ENCODE measurements around the gene OSBPL2.

OSBPL2 gene

GRCh38 chr20:62315773-62316172, 77.5 kb downstream of the OSBPL2 start:
- DNase-seq = no peak

DNA sequence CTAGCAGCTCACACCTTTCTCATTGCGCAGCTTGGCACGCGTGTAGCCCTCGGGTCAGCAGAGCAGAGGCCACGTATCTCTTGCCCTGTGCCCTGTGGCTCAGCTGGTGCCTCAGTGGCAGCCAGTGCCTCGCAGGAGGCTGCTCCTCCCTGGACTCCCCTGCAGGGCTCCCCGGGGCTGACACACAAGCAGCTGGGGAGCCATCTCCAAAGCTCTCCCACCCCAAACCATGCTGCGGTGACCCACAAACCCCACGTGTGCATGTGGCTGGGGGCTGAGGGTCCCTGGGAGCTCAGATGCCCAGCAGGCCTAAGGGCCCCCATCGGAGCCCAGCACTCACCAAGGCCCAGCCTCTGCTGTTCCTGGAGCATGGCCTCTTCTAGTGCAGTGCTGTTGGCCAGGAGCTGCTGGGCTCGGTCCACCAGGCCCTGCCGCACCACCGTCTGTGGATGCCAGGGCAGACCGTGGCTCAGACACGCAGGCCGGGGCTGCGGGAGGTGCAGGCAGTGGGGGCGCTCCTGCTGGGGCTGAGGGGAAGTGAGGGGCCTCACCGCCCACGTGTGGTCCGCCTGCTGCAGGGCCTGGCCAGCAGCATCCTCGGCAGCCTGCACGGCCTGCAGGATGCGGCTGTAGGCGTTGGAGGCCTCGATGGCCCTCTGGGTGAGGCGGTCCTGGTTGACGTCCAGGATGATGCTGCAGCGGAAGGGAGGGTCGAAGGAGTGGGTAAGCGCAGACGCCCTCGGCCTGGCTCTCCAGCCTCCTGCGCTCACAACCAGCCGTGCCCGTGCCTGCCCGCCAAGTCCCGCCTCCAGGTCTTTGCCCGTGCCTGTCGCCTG, 78.2 kb downstream of the OSBPL2 start:
- DNase-seq = no peak

GRCh38 chr20:62317167-62317655, 78.9 kb downstream of the OSBPL2 start:
- DNase-seq = no peak

GRCh38 chr20:62318400-62319345, 80.4 kb downstream of the OSBPL2 start:
- DNase-seq = no peak

- DNase-seq = no peak
These were observed 81.1 kb downstream of the OSBPL2 start for GRCh38 chr20:62319346-62319909.

- DNase-seq = no peak
These were observed 82.4 kb downstream of the OSBPL2 start for GRCh38 chr20:62320581-62321354.

GRCh38 chr20:62321521-62321948, 83.2 kb downstream of the OSBPL2 start:
- no peak for DNase-seq

- no peak for DNase-seq
These were observed 83.7 kb downstream of the OSBPL2 start for GRCh38 chr20:62321975-62322374.

DNA sequence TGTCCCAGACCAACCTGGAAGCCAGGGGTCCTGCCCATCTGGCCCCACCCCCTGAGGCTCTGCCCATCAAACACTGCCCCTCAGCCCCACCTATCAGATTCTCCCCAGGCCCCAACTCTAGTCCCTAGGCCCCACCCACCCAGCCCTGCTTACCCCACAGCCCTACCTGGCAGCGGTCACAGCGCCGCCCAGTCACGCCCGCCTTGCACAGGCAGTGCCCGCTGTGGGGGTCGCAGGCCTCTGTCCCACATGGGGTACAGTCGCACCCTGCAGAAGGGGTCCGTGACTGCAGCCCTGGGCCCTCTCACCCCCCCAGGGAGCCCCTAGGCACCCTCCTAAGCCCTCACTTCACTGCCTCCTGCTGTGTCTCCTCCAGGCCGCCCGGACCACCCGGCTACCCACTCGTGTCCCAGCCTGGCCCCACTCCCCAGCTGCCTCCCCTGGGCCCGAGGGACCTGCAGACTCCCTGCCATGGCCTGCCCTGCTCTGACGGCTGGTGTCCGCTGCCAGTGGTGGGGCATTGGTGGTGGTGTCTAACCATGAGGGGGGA, 84.2 kb downstream of the OSBPL2 start:
- no peak for DNase-seq

GRCh38 chr20:62323146-62323979, 85.0 kb downstream of the OSBPL2 start:
- no peak for DNase-seq

GRCh38 chr20:62323980-62324906, 85.9 kb downstream of the OSBPL2 start:
- no peak for DNase-seq

DNA sequence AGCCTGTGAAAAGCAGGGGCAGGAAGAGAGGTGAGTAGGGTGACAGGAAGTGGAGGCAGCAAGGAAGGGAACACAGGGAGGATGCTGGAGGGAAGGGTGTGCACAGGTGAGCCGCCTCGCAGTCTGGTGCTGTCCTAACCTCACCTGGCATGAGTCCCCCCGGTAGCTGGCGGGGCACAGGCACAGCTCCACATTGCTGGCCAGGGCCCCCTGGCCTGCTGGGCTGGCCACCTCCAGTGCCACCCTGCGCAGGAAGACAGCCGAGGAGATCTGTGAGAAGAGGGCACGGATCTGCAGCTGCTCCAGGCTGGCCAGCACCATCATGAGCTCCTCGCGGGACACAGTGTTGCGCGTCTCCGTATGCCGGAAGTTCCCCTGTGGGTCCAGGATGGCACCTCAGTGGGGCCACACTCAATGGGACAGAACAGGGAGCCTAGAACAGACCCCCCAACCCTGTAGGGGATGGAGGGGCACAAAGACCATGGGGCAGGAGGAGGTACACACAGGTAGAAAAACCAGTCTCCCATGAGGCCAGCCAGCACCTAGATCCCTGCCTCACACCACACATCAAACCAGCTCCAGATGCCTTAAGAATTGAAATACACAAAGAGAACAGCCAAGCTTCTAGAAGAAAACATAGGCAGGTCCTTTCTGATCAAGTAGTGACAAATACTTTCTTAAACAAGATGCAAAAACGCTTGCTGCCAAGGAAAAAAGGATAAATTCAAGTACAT, 87.0 kb downstream of the OSBPL2 start:
- DNase-seq = no peak

DNA sequence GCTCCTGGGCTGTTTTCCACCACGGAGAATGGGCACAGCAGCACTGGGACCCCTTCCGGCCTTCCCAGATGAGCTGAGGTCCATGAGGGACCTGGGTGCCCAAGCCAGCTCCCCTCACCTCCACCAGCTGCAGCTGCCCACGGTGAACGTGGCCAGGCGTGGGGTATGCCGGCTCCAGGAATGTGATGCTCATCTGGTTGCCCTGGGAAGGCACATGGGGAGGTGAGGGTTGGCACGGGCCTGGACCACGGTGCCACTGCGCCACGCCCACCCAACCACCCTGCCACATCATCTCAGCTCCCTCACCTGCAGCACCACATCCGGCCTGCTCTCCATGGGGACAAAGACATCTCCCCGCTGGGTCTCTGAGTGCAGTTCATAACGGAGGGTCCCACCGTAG, 88.2 kb downstream of the OSBPL2 start:
- no peak for DNase-seq

DNA sequence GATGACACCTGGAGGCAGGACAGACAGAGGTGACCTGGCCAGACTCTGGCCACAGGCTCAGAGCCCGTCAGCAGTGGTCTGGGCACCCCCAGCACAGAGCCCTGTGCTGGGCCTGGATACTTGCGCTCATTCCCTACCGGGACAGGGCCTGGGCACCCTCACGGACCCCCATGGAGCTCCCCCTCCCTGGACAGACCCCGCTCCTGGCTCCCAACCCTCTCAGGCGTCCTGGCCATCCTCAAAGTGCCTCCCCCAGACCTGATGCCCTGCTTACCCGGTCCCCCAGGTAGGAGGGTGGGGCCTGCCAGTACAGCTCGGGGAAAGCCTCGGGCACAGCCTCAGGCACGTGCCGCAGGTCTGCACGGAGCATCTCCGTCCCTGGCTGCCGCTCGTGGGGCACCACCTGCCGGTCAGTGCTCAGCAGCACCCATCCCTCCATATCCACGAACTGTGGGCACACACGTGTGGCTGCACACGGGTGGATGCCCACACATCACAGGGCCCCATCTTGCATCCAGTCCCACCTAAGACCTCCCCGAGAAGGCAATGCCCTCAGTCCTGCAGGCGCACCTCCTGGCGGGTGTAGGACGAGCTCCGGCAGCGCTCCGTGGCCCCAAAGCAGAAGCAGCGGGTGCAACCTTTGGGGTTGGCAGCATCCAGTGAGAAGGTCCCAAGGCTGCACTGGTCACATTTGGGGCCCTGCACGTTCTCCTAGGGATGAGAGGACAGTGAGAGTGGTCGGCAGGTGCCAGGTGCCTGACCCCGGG, 88.8 kb downstream of the OSBPL2 start:
- no peak for DNase-seq

DNA sequence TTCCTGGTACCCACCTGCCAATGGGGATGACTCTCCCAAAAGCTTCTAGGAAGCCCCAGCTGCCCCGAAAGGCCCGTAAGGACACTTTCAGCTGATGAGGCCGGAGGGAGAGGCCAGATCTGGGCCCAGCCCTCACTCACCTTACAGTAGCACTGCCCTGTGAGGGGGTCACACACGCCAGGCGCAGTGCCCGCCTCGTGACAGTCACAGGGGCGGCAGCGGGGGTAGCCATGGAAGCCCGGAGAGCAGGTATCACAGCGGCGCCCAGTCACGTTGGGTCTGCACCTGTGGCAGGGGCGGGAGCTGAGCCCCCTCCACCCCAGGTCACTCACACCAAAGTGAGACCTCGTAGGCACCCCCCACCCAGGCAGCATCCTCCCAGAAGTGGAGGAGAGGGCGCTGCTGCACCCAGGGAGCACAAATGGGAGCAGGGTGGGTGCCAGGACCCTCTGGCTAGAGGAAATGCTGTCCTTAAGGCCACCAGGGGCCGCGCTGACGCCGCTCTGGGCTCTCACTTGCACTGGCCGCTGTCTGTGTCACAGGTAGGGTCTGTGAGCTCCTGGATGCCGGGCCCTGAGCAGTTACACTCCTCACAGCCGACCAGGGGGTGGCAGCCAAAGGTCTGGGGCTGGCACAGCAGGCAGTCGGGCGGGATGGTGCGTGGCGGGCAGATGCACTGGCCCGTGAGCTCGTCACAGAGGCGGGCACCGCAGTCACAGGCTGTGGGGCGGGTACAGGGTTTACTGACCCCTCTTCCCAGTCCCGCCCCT, 89.6 kb downstream of the OSBPL2 start:
- no peak for DNase-seq

GRCh38 chr20:62328684-62329388, 90.5 kb downstream of the OSBPL2 start:
- no peak for DNase-seq
